ENCODE measurements around the gene TBC1D2.

Gene TBC1D2

DNA sequence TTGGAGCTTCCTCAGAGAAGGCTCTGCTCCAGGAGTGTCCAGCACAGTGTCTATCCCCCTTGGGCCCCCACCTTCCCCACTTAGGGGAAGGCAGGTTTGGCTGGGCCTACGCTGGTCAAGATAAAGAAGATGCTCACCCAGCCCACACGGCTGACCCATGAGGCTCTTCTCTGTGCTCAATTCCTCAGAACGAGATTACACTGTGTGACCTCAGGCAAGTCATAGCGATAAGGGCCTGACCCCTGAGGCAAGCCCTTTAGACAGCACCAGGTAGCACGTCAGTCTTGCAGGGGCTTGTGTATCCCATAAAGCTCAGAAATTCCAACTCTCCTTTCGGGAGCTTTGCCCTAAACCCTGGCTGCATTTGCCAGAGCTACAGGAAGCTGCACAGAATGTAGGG is 95.7 kb downstream of the TBC1D2 start:
- no peak for DNase-seq

DNA sequence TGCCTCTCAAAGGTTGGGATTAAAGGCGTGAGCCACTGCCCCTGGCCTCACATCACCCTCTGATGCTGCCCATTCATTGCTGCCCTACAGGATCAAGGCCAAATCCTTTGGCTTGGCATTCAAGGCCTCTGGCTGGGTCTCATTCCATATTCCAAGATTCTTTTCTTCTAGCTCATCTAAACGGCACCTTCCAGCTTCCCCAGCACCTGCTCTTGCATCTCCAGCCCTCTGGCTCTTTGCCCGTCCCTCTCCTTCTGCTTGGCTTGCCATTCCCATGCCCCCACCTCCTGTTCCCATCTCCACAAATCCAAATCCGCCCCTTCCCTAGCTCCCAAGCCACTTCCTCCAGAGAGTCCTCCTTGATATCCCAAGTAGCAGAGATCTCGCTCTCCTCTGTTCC is 96.1 kb downstream of the TBC1D2 start:
- no peak for DNase-seq

DNA sequence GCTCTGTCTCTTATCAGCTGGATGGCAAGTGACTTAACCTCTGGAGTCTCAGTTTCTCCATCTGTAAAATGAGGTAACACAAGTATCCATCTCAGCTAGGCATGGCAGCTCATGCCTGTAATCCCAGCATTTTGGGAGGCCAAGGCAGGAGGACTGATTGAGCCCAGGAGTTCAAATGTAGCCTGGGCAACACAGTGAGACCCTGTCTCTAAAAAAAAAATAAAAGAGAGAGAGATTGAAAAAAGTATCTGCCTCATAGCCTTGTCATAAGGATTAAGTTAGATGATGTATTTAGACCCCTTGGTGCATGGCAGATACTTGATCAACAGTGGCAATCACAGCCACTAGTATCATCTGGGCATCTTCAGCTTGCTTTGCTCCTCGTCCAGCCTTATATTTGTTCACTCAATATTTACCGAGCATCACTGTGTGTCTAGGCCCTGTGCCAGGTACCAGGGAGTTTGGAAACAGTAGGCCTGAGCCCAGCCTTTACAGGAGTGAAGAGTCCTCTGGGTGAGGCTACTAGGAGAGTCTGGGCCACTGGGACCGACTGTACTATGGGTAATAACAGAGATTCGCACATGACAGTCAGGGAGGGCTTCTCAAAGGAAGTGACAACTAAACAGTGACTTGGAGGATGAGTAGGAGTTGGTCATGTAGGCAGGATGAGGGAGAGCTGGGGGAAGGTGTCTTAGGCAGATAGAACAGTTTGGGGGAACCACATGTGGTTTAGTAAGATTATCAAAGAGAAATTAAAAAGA is 97.2 kb downstream of the TBC1D2 start:
- DNase-seq, result no peak

DNA sequence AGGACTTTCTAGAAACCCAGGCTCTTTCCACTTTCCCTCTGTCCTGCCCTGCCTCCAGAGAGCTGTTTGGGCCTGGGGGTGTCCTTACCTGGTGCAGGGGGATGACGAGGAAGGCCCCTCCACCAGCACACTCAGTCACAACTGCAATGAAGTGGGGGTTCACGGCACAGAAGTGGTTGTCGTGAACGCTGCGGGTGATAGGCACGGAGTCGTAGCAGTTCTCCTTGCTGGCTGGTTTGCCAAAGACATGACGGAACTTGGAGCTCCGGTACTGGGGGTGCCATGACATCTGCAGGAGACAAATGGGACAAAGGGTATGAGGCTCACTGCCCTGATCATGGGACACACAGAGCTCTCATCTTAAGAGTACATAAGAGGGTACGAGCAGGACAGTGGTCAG is 98.1 kb downstream of the TBC1D2 start:
- no peak for DNase-seq

DNA sequence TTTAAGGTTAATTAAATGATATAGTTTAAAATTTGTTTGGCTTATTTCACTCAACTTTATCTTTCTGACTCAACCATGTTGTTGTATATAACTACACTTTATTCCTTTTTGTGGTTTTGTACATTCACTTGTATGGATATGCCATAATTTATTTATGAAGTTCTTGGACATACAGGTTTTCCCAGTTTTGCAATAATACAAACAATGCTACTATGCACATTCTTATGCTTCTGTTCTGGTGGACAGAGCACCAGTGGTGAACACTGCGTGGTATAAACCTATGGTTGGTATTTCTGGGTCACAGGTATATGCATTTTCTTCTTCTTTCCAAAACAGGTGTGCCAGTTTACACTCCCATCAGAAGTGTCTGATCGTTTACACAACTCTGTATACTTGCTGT is 100.8 kb downstream of the TBC1D2 start:
- no peak for DNase-seq

DNA sequence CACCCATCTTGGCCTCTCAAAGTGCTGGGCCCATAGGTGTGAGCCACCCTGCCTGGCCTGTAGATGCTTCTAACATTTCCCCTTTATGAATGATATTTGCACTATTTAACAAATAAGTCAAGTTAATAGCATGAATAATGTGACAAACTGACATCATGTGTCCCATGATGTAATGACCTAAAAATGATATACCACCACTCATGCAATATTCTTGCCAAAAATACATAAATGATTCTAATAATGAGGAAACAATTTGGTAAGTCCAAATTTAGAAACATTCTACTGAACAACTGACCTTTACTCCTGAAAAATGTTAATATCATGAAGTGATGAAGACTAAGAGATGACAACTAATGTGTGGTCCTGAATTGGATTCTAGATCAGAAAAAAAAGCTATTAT is 102.9 kb downstream of the TBC1D2 start:
- DNase-seq, result no peak

DNA sequence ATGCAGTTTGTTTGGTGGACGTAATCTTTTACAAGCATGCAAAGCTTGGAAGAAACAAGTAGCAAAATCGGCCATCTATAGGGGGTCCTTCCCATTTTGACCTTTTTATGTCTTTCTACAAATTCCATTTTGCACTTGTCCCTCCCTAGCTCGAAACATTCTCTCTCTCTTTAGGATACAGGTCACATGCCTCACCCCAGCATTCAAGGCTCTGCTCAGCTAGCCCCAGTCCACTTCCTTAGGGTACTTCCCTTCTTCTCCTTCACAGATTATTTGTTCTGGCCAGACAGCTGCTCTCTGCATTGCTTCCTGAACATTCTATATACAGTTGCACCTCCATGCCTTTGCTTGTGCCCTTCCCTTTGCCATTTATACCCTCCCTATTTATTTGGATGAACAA is 104.7 kb downstream of the TBC1D2 start:
- DNase-seq, result no peak

DNA sequence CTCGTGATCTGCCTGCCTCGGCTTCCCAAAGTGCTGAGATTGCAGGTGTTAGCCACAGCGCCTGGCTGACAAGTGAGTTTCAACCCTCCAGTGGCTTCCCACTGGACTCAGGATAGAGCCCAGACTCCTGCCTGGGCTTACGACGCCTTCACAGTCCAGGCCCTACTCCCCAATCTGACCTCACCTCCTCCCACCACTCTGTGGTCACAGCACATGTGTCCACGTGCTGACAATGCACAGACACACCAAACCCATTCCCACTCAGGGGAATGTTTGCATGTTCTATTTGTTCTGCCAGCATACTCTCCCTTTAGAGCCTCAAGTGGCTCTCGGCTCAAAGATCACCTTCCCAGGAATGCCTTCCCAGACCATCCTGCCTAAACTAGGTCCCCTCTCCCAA is 105.3 kb downstream of the TBC1D2 start:
- DNase-seq, result no peak

DNA sequence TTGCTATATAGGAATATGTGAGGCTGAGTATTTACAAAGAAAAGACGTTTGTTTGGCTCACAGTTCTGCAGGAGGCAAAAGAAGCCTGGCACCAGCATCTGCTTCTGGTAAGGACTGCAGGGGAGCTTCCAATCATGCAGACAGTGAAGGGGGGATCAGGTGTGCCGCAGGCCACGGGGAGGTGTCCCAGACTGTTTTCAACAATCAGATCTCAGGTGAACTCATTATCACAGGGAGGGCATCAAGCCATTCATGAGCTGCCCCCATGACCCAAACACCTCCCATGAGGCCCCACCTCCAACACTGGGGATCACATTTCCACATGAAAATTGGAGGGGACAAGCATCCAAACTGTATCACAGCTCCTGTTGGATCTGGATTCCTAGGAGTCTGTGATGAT is 106.0 kb downstream of the TBC1D2 start:
- no peak for DNase-seq
